H1 (cell line): ENCODE data around the gene INAFM2. TPM values are rescaled to one million over a fixed set of nuclear protein-coding genes. Genes with fewer than 3 reads are reported as not detected.
A peak's percentile ranks its signal among the peaks of the same experiment; 100 is the strongest.

Experiments
- CTCF ChIA-PET: fragments of 300-600 bp; sonication (Branson Sonifier 250); formaldehyde crosslinking; loops from one replicate; lab custom pipeline; 2021; ENCODE audit not compliant: partially characterized antibody; lab: Charles Lee
- POLR2A ChIA-PET: fragments of 300-600 bp; sonication (Branson Sonifier 250); formaldehyde crosslinking; loops from one replicate; lab custom pipeline; 2021; ENCODE audit warnings: inconsistent platforms; ENCODE audit not compliant: partially characterized antibody; lab: Charles Lee
- DNase-seq, 2 experiments: peaks; one replicate each; pipeline versions ENCODE4 v3.0.0 to v3.0.0-alpha.2; 2010 to 2022; ENCODE audit warnings: low spot score in 2 of 2, low read depth in 1 of 2, mixed read lengths in 1 of 2
- FAIRE-seq: peaks from 2 replicates; lab custom pipeline; 2011; peaks lifted over from hg19 to GRCh38; lab: Jason Lieb, UNC
- H2AFZ ChIP-seq: 2 replicates; pipeline ENCODE4 v1.8.1; 2012; ENCODE audit warnings: low read length, inconsistent platforms
- H2AK5ac ChIP-seq: 2 replicates; pipeline ENCODE4 v1.6.1; 2013; ENCODE audit warnings: low read depth, low read length
- H2BK120ac ChIP-seq: replicated peaks from 2 replicates; pipeline ENCODE3; 2013; ENCODE audit warnings: low read depth, low read length, inconsistent platforms
- H2BK12ac ChIP-seq: 2 replicates; pipeline ENCODE4 v1.6.1; 2013; ENCODE audit warnings: low read depth, low read length
- H2BK15ac ChIP-seq: 2 replicates; pipeline ENCODE4 v1.6.1; 2013; ENCODE audit warnings: low read length
- H2BK20ac ChIP-seq: 2 replicates; pipeline ENCODE4 v1.6.1; 2013; ENCODE audit warnings: low read length
- H2BK5ac ChIP-seq: 2 replicates; pipeline ENCODE4 v1.6.1; 2013; ENCODE audit warnings: low read depth, low read length
- H3K14ac ChIP-seq: 2 replicates; pipeline ENCODE4 v1.6.1; 2013; ENCODE audit warnings: inconsistent platforms; ENCODE audit not compliant: insufficient read length
- H3K18ac ChIP-seq: 2 replicates; pipeline ENCODE4 v1.6.1; 2013; ENCODE audit warnings: low read length; ENCODE audit errors: extremely low read depth
- H3K23ac ChIP-seq: 2 replicates; pipeline ENCODE4 v1.6.1; 2013; ENCODE audit warnings: inconsistent platforms; ENCODE audit not compliant: insufficient read length
- H3K23me2 ChIP-seq: 2 replicates; pipeline ENCODE4 v1.6.1; 2013; ENCODE audit warnings: low read depth, low read length
- H3K27ac ChIP-seq: 2 replicates; pipeline ENCODE4 v1.6.1; 2011; ENCODE audit warnings: low read depth, low read length, inconsistent platforms
- H3K27me3 ChIP-seq, 4 experiments: replicated peaks in 1 of 4; 1 replicate in 1 of 4; 2 replicates in 3 of 4; pipeline versions ENCODE4 v1.6.1 to v1.8.1; 2011 to 2013; ENCODE audit warnings: low read length in 3 of 4, mild to moderate bottlenecking in 3 of 4, inconsistent platforms in 2 of 4, mixed read lengths in 2 of 4, moderate library complexity in 1 of 4; ENCODE audit not compliant: control insufficient read depth in 3 of 4, insufficient read depth in 3 of 4; ENCODE audit errors: extremely low read depth in 1 of 4
- H3K36me3 ChIP-seq, 4 experiments: 2 replicates each; pipeline versions ENCODE4 v1.6.1 to v1.8.1; 2011 to 2013; ENCODE audit warnings: mild to moderate bottlenecking in 4 of 4, low read length in 3 of 4, moderate library complexity in 2 of 4, control low read depth in 1 of 4, inconsistent platforms in 1 of 4; ENCODE audit not compliant: insufficient read depth in 4 of 4, control insufficient read depth in 2 of 4
- H3K4ac ChIP-seq: replicated peaks from 2 replicates; pipeline ENCODE3; 2013; ENCODE audit warnings: low read length, low read depth, mixed read lengths, inconsistent platforms; ENCODE audit not compliant: insufficient read length
- H3K4me1 ChIP-seq, 4 experiments: replicated peaks in 1 of 4; 1 replicate in 1 of 4; 2 replicates in 3 of 4; pipeline versions ENCODE4 v1.6.1 to v1.8.1; 2011 to 2013; ENCODE audit warnings: low read length in 3 of 4, inconsistent platforms in 2 of 4, mixed read lengths in 1 of 4; ENCODE audit not compliant: insufficient read depth in 4 of 4, control insufficient read depth in 3 of 4
- H3K4me2 ChIP-seq, 2 experiments: 2 replicates each; pipeline versions ENCODE4 v1.6.1 to v1.8.1; 2011 to 2013; ENCODE audit warnings: low read depth in 2 of 2, low read length in 2 of 2, control low read depth in 1 of 2, inconsistent platforms in 1 of 2, mild to moderate bottlenecking in 1 of 2; ENCODE audit not compliant: insufficient read depth in 1 of 2
- H3K4me3 ChIP-seq, 4 experiments: fragments of 200-600, 300-600 bp in 1 of 4; sonication (generic), shearing (Covaris generic), sonication (Bioruptor Twin) in 1 of 4; 2 replicates each; pipeline versions ENCODE4 v1.5.1 to v1.8.1; 2011 to 2016; ENCODE audit warnings: low read length in 4 of 4, low read depth in 3 of 4, control low read depth in 2 of 4, inconsistent platforms in 2 of 4, mild to moderate bottlenecking in 2 of 4, mixed read lengths in 1 of 4, moderate library complexity in 1 of 4; ENCODE audit not compliant: insufficient read depth in 2 of 4; ENCODE audit errors: extremely low read depth in 1 of 4
- H3K56ac ChIP-seq: replicated peaks from 2 replicates; pipeline ENCODE3; 2013; ENCODE audit warnings: low read depth, mild to moderate bottlenecking, mixed read lengths, low read length, inconsistent platforms; ENCODE audit not compliant: insufficient read length
- H3K79me1 ChIP-seq: 2 replicates; pipeline ENCODE4 v1.6.1; 2013; ENCODE audit warnings: low read depth, low read length, control low read depth
- H3K79me2 ChIP-seq, 2 experiments: 2 replicates each; pipeline versions ENCODE4 v1.6.1 to v1.8.1; 2012 to 2013; ENCODE audit warnings: low read length in 2 of 2, mild to moderate bottlenecking in 2 of 2, inconsistent platforms in 1 of 2; ENCODE audit not compliant: insufficient read depth in 2 of 2, control insufficient read depth in 1 of 2
- H3K9ac ChIP-seq, 4 experiments: replicated peaks in 1 of 4; 1 replicate in 1 of 4; 2 replicates in 3 of 4; pipeline versions ENCODE4 v1.6.1 to v1.8.1; 2011 to 2013; ENCODE audit warnings: low read depth in 3 of 4, low read length in 3 of 4, control low read depth in 2 of 4, mild to moderate bottlenecking in 2 of 4, moderate library complexity in 2 of 4, inconsistent platforms in 1 of 4; ENCODE audit errors: extremely low read depth in 1 of 4
- H3K9me3 ChIP-seq, 2 experiments: 2 replicates each; pipeline versions ENCODE4 v1.6.1 to v1.8.1; 2012 to 2013; ENCODE audit warnings: mild to moderate bottlenecking in 2 of 2, moderate library complexity in 2 of 2, control low read depth in 1 of 2, inconsistent platforms in 1 of 2, low read depth in 1 of 2, low read length in 1 of 2, mixed read lengths in 1 of 2; ENCODE audit not compliant: insufficient read depth in 2 of 2
- H4K20me1 ChIP-seq, 2 experiments: replicated peaks in 1 of 2; 2 replicates each; pipeline versions ENCODE3 to v1.8.1; 2011 to 2013; ENCODE audit warnings: inconsistent platforms in 2 of 2, low read length in 2 of 2, mild to moderate bottlenecking in 1 of 2; ENCODE audit not compliant: insufficient read depth in 2 of 2, control insufficient read depth in 1 of 2
- H4K5ac ChIP-seq: 2 replicates; pipeline ENCODE4 v1.6.1; 2013; ENCODE audit warnings: low read length, low read depth, mixed read lengths, inconsistent platforms; ENCODE audit not compliant: insufficient read length
- H4K8ac ChIP-seq: 2 replicates; pipeline ENCODE4 v1.8.0; 2013; ENCODE audit warnings: mild to moderate bottlenecking, moderate library complexity, low read length, inconsistent platforms; ENCODE audit not compliant: insufficient read depth; ENCODE audit errors: extremely low read depth
- H4K91ac ChIP-seq: replicated peaks from 2 replicates; pipeline ENCODE3; 2013; ENCODE audit warnings: low read length, mixed read lengths, inconsistent platforms; ENCODE audit not compliant: insufficient read length
- ATF2 ChIP-seq: IDR thresholded peaks from 2 replicates; pipeline ENCODE4 v1.6.1; 2012; ENCODE audit warnings: low read length, inconsistent platforms
- CHD1 ChIP-seq: IDR thresholded peaks from 2 replicates; pipeline ENCODE4 v1.6.1; 2012; ENCODE audit warnings: low read depth, low read length, improper control_type of control experiment
- KDM1A ChIP-seq: fragments of 200-600, 300-600 bp; sonication (generic); IDR thresholded peaks from 2 replicates; pipeline ENCODE4 v1.7.1; 2016; ENCODE audit warnings: mild to moderate bottlenecking, low read length, borderline replicate concordance
- KDM4A ChIP-seq: IDR thresholded peaks from one replicate; pipeline ENCODE4 v1.7.1; 2012; ENCODE audit warnings: low read depth, mild to moderate bottlenecking, moderate library complexity, low read length, inconsistent platforms; ENCODE audit not compliant: severe bottlenecking
- RAD21 ChIP-seq, 2 experiments: IDR thresholded peaks in 1 of 2; conservative IDR thresholded peaks in 1 of 2; 2 replicates each; pipeline ENCODE4 v1.6.1; 2011; ENCODE audit warnings: low read depth in 2 of 2, low read length in 2 of 2, improper control_type of control experiment in 1 of 2, inconsistent platforms in 1 of 2, mild to moderate bottlenecking in 1 of 2, moderate library complexity in 1 of 2
- TEAD4 ChIP-seq: IDR thresholded peaks from 2 replicates; pipeline ENCODE4 v1.6.1; 2012; ENCODE audit warnings: low read depth, low read length, inconsistent platforms, mixed read lengths
- YY1 ChIP-seq: IDR thresholded peaks from 2 replicates; pipeline ENCODE4 v1.6.1; 2011; ENCODE audit warnings: low read depth, mild to moderate bottlenecking, low read length
- WGBS, 2 experiments: shearing (Covaris generic) in 1 of 2; methylation state at CpG; one replicate each; pipeline versions ENCODE4 v1.1.6 to v1.1.7; 2013 to 2015; ENCODE audit warnings: low lambda C conversion rate in 2 of 2, mixed read lengths in 2 of 2, inconsistent platforms in 1 of 2, low coverage in 1 of 2, missing lambda C conversion rate in 1 of 2; ENCODE audit not compliant: insufficient replicate concordance in 2 of 2, insufficient coverage in 1 of 2, insufficient read length in 1 of 2; ENCODE audit errors: extremely low coverage in 1 of 2, missing lambda C conversion rate in 1 of 2; 5-methylcytosine and 5-hydroxymethylcytosine counted together
- polyA plus RNA-seq, 7 experiments: library from polyadenylated mRNA; depleted of rRNA in 3 of 7; stranded (reverse) in 5 of 7; unstranded in 2 of 7; fragments of >200 nt in 5 of 7; fragments of 200-250 nt in 2 of 7; gene quantifications; 1 replicate in 5 of 7; 2 replicates in 1 of 7; 4 replicates in 1 of 7; pipeline versions ENCODE4 v1.2.1 to v1.2.3, GENCODE V29; 2011 to 2013; ENCODE audit warnings: missing spikeins in 2 of 7, mixed read lengths in 2 of 7
- total RNA-seq: library from RNA; stranded (reverse); fragmentation: NEBNext Ultra II Directional; extraction: Animal tissue kit (Norgen Biotek cat#: 25700); gene quantifications from 2 replicates; pipeline ENCODE4 v1.2.1, GENCODE V29; 2021

INAFM2 gene
- total and polyA plus RNA-seq, 2 of the 8 experiments (the other 6 are each of a cell fraction or from before 2014, with no cell fraction given): 15.3 to 35.1 TPM

GRCh38 chr15:40334941-40335795 lies 11.7 kb downstream of the INAFM2 start:
- peaks cover 0 to 37% (median 19%) of the 10 kb centered on the region in 4 experiments; a peak in 6 of 7 replicates for H3K4me1 ChIP-seq
- no peak for FAIRE-seq
- CTCF ChIA-PET: interaction anchor here (0.5 to 27.4 kb wide), 17 partner anchors 8 to 543 kb away, joined by 3 to 584 read pairs (median 34); partner anchors contain the start of genes ANKRD63, BMF, DISP2 and INAFM2
- TF ChIP-seq RAD21 (IDR thresholded peaks at IDR 0.05 in 1 of 2, conservative IDR thresholded peaks at IDR 0.05 in 1 of 2; ENCODE audit: low read depth in 2 of 2, low read length in 2 of 2): no peak
- no peak for TF ChIP-seq TEAD4
- TF ChIP-seq KDM4A: no peak
- TF ChIP-seq ATF2: no peak
- TF ChIP-seq YY1: no peak
- TF ChIP-seq CHD1: no peak
- TF ChIP-seq KDM1A: no peak

More at GRCh38 chr15:40334941-40335795, 11.7 kb downstream of the INAFM2 start:
- peak in 1 of 2 experiments; percentile 55 for DNase-seq
- POLR2A ChIA-PET: interaction anchor here (1.1 to 8.1 kb wide), 7 partner anchors 8 to 60 kb away, joined by 3 to 66 read pairs (median 4); partner anchors contain the start of genes INAFM2 and KNSTRN
- H3K4ac ChIP-seq: no peak overlapping the region
- no peak overlapping the region for H3K14ac ChIP-seq
- peak overlapping the region; percentile 24 for H3K18ac ChIP-seq
- no peak overlapping the region for H3K23ac ChIP-seq
- no peak overlapping the region for H3K56ac ChIP-seq
- no peak overlapping the region; the same call in 1 of the 2 replicates for H4K8ac ChIP-seq
- no peaks in the 10 kb centered on the region for H3K79me2 ChIP-seq
- H4K20me1 ChIP-seq: no peaks in the 10 kb centered on the region
- no peak overlapping the region for H3K4me2 ChIP-seq
- H2BK12ac ChIP-seq: peak overlapping the region; percentile 96; the same call in 1 of the 2 replicates
- no peaks in the 10 kb centered on the region; the same call in 1 of the 2 replicates for H3K23me2 ChIP-seq
- no peak overlapping the region for H2AFZ ChIP-seq
- no peaks in the 10 kb centered on the region for H3K9me3 ChIP-seq
- 86% methylated on average over 21 of the region's 26 CpGs; no CpG with 5 or more reads in 1 of the 2 experiments for WGBS, 2 experiments
- H2BK20ac ChIP-seq: 0 out of 2 replicates have a peak overlapping the region, but pooled peaks have one; percentile 61
- no peaks in the 10 kb centered on the region; a peak in 1 of 8 replicates for H3K36me3 ChIP-seq
- H2AK5ac ChIP-seq: no peak overlapping the region
- H3K79me1 ChIP-seq: no peaks in the 10 kb centered on the region
- H3K4me3 ChIP-seq: no peak overlapping the region
- no peak overlapping the region for H4K5ac ChIP-seq
- H3K27ac ChIP-seq: no peak overlapping the region
- peak overlapping the region; percentile 41 for H4K91ac ChIP-seq
- no peak overlapping the region for H2BK120ac ChIP-seq
- H3K27me3 ChIP-seq: peaks cover 0 to 4% (median under 1%) of the 10 kb centered on the region in 4 experiments; a peak in 1 of 7 replicates
- peak overlapping the region; percentile 44; the same call in 1 of the 2 replicates for H2BK5ac ChIP-seq
- peak overlapping the region; percentile 97 for H2BK15ac ChIP-seq
- H3K9ac ChIP-seq: no peak overlapping the region
